Natural killer cell (primary cell): ENCODE data around the gene PPP2R2D. TPM values are rescaled to one million over a fixed set of nuclear protein-coding genes. Genes with fewer than 3 reads are reported as not detected.

ENCODE experiments used
- ATAC-seq, 3 donors: fragments of 150-1000 bp in 2 of 3; fragments of 200-7000 bp in 1 of 3; cut with Tn5 transposase; 1 replicate in 1 of 3; 2 replicates in 2 of 3; pipeline ENCODE4 v1.10.0; 2021; ENCODE audit warnings: mild to moderate bottlenecking in 2 of 3, moderate library complexity in 2 of 3
- DNase-seq, 2 donors: peaks; one replicate each; pipeline versions ENCODE4 v3.0.0 to v3.0.0-alpha.2; 2013 to 2021; ENCODE audit warnings: mixed read lengths in 1 of 2
- H3K27ac ChIP-seq: one replicate; pipeline ENCODE4 v1.5.1; 2013; ENCODE audit warnings: mild to moderate bottlenecking, low read length
- H3K27me3 ChIP-seq: one replicate; pipeline ENCODE4 v1.6.1; 2013; ENCODE audit warnings: low read length; ENCODE audit not compliant: control insufficient read depth, insufficient read depth
- H3K36me3 ChIP-seq: one replicate; pipeline ENCODE4 v1.6.1; 2013; ENCODE audit warnings: low read length; ENCODE audit not compliant: control insufficient read depth, insufficient read depth
- H3K4me1 ChIP-seq: one replicate; pipeline ENCODE4 v1.6.1; 2013; ENCODE audit warnings: low read length; ENCODE audit not compliant: control insufficient read depth, insufficient read depth
- H3K4me3 ChIP-seq: one replicate; pipeline ENCODE4 v1.5.1; 2013; ENCODE audit warnings: low read length
- H3K9me3 ChIP-seq: one replicate; pipeline ENCODE4 v1.6.1; 2013; ENCODE audit warnings: low read length; ENCODE audit not compliant: control insufficient read depth, insufficient read depth
- H3K27ac Mint-ChIP-seq, 2 donors: one replicate each; pipeline ENCODE4 v1.8.0; 2022; ENCODE audit warnings: mild to moderate bottlenecking in 2 of 2, mixed read lengths in 2 of 2, moderate library complexity in 1 of 2
- H3K27me3 Mint-ChIP-seq, 2 donors: one replicate each; pipeline ENCODE4 v1.8.0; 2022; ENCODE audit warnings: low read depth in 2 of 2, mixed read lengths in 2 of 2
- H3K36me3 Mint-ChIP-seq: one replicate; pipeline ENCODE4 v1.8.0; 2022; ENCODE audit warnings: mixed read lengths
- H3K4me1 Mint-ChIP-seq, 2 donors: one replicate each; pipeline ENCODE4 v1.8.0; 2022; ENCODE audit warnings: mixed read lengths in 2 of 2
- H3K4me3 Mint-ChIP-seq: one replicate; pipeline ENCODE4 v1.8.0; 2022; ENCODE audit warnings: mild to moderate bottlenecking, moderate library complexity, mixed read lengths
- H3K9me3 Mint-ChIP-seq, 2 donors: one replicate each; pipeline ENCODE4 v1.8.0; 2022; ENCODE audit warnings: mixed read lengths in 2 of 2
- WGBS: methylation state at CpG from one replicate; pipeline ENCODE4 v1.1.7; 2013; ENCODE audit warnings: missing lambda C conversion rate; ENCODE audit not compliant: insufficient coverage; 5-methylcytosine and 5-hydroxymethylcytosine counted together
- intact Hi-C: fragments of 100-400 bp; cut with micrococcal nuclease; formaldehyde crosslinking; loops from one replicate; pipeline ENCODE4 v1.14.2; 2022
- total RNA-seq, 4 donors: library from RNA; stranded (reverse); fragments of 120-200 nt in 1 of 4; gene quantifications; one replicate each; pipeline versions ENCODE4 v1.2.3 to v1.2.4, GENCODE V29; 2013 to 2022
- TF ChIP-seq, protein P1 (sequence below): fragments of 200-600 bp; IDR thresholded peaks from one replicate; pipeline ENCODE4 v1.8.0; 2022; ENCODE audit warnings: antibody characterized with exemption

PPP2R2D gene
- total RNA-seq, 3 donors from 2014 or later (not counting 1 experiment from before 2014, with no cell fraction given), result 28.6 to 39.8 (median 35.8) TPM

DNA sequence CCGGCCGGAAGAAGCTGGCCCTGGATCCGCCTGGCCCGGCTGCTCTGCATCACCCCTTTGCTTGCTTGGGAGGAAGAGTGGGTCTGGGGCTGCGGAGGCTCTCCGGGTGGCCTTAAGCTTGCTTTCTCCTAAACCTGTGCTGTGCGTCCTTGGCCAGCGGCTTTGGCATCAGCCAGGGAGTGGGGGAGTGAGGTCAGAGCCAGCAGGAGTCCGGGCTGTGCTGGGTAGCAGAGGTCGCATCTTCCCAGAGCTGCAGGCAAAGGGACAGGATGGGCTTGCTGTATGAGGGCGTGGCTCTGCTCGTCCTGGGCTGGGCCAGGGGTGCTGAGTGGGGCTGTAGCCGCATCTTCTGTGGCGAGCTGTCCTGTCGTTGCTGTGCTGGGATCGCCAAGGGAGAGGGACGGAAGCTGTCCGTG, 59.8 kb downstream of the PPP2R2D start:
- 96% methylated on average over 18 of the region's 18 CpGs for WGBS
- Mint-ChIP-seq H3K36me3 (no peaks in the 10 kb centered on the region), H3K9me3 (no peaks in the 10 kb centered on the region), H3K4me3 (no peak overlapping the region), H3K27ac (no peak overlapping the region), H3K4me1 (peaks cover 9 to 13% of the 10 kb centered on the region in 2 donors), H3K27me3 (no peaks in the 10 kb centered on the region)
- ATAC-seq (no peak), DNase-seq (no peak)
- H3K4me1 ChIP-seq, result peaks cover 12% of the 10 kb centered on the region
- TF ChIP-seq, protein P1, sequence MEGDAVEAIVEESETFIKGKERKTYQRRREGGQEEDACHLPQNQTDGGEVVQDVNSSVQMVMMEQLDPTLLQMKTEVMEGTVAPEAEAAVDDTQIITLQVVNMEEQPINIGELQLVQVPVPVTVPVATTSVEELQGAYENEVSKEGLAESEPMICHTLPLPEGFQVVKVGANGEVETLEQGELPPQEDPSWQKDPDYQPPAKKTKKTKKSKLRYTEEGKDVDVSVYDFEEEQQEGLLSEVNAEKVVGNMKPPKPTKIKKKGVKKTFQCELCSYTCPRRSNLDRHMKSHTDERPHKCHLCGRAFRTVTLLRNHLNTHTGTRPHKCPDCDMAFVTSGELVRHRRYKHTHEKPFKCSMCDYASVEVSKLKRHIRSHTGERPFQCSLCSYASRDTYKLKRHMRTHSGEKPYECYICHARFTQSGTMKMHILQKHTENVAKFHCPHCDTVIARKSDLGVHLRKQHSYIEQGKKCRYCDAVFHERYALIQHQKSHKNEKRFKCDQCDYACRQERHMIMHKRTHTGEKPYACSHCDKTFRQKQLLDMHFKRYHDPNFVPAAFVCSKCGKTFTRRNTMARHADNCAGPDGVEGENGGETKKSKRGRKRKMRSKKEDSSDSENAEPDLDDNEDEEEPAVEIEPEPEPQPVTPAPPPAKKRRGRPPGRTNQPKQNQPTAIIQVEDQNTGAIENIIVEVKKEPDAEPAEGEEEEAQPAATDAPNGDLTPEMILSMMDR, result no peak
- peaks cover 17% of the 10 kb centered on the region for H3K36me3 ChIP-seq
- no peaks in the 10 kb centered on the region for H3K9me3 ChIP-seq
- intact Hi-C loops, result no loop called here
- H3K27ac ChIP-seq, result no peak overlapping the region
- H3K27me3 ChIP-seq, result no peaks in the 10 kb centered on the region
- H3K4me3 ChIP-seq, result no peak overlapping the region

DNA sequence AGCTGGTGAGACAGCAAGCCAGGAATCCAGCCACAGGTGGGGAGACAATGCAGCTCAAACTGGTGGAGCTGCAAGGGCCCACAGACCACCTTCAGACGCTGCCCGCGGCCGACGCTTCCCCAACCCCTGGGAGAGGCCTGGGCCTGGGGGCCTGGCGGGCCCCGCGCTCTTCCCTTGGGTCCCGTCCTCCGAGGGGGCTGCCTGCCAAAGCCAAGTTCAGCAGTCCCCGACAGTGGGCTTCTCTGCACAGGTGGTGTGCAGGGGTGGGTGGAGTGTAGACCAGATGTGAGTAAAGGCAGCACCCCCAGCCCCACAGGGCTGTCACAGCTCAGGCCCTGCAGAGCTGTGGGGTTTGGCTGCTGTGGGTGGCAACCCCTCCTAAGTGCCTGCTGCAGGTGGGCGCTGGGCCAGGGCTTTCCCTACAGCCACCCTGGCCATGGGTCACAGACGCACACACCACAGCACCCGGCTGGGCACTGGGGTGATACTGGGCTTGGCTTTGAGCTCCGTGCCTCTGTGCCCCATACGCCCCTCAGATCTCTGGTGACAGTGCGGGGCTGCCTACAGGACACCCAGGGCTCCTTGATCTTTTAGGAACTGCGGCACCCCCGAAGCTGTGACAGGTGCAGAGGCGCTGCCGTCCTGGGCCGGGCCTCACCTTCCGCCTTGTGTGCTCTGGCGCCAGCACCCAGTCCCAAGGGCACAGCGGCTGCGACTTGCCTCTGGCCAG, 60.4 kb downstream of the PPP2R2D start:
- Histone ChIP-seq H3K4me3 (no peak overlapping the region), H3K9me3 (no peaks in the 10 kb centered on the region), H3K4me1 (peaks cover 15% of the 10 kb centered on the region), H3K36me3 (peaks cover 12% of the 10 kb centered on the region), H3K27me3 (no peaks in the 10 kb centered on the region), H3K27ac (no peak overlapping the region)
- DNase-seq, result no peak
- no peak overlapping the region for H3K27ac Mint-ChIP-seq
- no peak for ATAC-seq
- no peaks in the 10 kb centered on the region for H3K27me3 Mint-ChIP-seq
- no peak overlapping the region for H3K4me3 Mint-ChIP-seq
- H3K9me3 Mint-ChIP-seq, result no peaks in the 10 kb centered on the region
- H3K4me1 Mint-ChIP-seq, result peaks cover 10 to 13% of the 10 kb centered on the region in 2 donors
- intact Hi-C loops, result no loop called here
- WGBS, result 97% methylated on average over 26 of the region's 26 CpGs
- H3K36me3 Mint-ChIP-seq, result no peaks in the 10 kb centered on the region
- TF ChIP-seq, protein P1, result no peak

DNA sequence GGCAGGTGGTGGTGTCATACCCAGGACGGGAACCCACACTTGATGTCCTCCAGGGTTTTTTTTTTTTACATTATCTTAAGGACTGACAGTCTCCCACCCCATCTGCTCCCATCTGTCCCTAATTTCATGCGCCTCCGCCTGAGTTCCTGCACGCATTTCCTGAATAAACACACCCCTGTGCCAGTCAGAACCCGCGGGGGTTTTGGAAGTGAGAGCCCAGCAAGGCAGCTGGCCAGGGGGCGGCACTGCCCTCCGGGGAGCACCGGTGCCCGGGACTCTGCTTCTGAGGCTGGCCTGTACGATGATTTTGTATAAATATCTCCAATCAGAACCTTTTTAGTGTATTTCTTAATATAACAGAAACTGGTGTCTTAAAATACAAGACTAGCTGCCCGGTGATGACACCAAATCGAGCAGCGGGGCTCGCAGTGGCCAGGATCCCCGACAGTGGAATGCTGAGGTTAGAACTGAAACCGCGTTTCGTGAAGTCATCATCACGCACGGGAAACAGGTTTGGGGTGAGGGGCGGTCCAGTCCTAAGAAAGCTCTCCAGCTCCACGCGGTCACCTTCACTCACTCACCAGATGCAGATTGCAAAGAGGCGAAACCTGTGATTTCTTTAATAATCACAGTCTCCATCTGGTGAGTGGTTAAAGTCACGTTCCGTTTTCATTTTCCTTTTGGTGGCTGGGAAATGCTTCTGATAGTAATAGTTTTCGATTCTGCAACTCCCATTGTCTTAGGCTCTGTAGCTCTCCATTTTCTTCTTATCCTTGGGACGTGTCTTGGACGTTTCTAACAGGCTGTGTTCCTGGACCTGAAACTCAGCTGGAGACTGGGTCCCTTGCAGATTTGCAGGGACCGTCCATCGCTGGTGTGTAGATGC, 61.2 kb downstream of the PPP2R2D start:
- no peaks in the 10 kb centered on the region for H3K9me3 Mint-ChIP-seq
- H3K27me3 ChIP-seq, result no peaks in the 10 kb centered on the region
- no peak overlapping the region for H3K4me3 ChIP-seq
- ATAC-seq (no peak), DNase-seq (no peak)
- peaks cover 15% of the 10 kb centered on the region for H3K4me1 ChIP-seq
- H3K4me1 Mint-ChIP-seq, result peaks cover 10 to 13% of the 10 kb centered on the region in 2 donors
- H3K27ac Mint-ChIP-seq, result peak overlapping the region in 1 of 2 donors; percentile 9
- peak overlapping the region; percentile 57 for H3K4me3 Mint-ChIP-seq
- H3K36me3 ChIP-seq, result peaks cover 4% of the 10 kb centered on the region
- no peaks in the 10 kb centered on the region for H3K27me3 Mint-ChIP-seq
- TF ChIP-seq, protein P1, result no peak
- no peaks in the 10 kb centered on the region for H3K9me3 ChIP-seq
- 90% methylated on average over 29 of the region's 32 CpGs for WGBS
- no peaks in the 10 kb centered on the region for H3K36me3 Mint-ChIP-seq
- intact Hi-C loops, result no loop called here
- H3K27ac ChIP-seq, result no peak overlapping the region
